GM12874 (cell line): Measurements from ENCODE around the gene FOXN4.

Experiments
- TF ChIP-seq, protein P1 (sequence below): IDR thresholded peaks from 2 replicates; pipeline ENCODE4 v1.5.1; 2011; ENCODE audit warnings: low read depth, mild to moderate bottlenecking, control low read depth, low read length, moderate library complexity; ENCODE audit not compliant: insufficient read depth

Gene FOXN4, protein sequence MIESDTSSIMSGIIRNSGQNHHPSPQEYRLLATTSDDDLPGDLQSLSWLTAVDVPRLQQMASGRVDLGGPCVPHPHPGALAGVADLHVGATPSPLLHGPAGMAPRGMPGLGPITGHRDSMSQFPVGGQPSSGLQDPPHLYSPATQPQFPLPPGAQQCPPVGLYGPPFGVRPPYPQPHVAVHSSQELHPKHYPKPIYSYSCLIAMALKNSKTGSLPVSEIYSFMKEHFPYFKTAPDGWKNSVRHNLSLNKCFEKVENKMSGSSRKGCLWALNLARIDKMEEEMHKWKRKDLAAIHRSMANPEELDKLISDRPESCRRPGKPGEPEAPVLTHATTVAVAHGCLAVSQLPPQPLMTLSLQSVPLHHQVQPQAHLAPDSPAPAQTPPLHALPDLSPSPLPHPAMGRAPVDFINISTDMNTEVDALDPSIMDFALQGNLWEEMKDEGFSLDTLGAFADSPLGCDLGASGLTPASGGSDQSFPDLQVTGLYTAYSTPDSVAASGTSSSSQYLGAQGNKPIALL

DNA sequence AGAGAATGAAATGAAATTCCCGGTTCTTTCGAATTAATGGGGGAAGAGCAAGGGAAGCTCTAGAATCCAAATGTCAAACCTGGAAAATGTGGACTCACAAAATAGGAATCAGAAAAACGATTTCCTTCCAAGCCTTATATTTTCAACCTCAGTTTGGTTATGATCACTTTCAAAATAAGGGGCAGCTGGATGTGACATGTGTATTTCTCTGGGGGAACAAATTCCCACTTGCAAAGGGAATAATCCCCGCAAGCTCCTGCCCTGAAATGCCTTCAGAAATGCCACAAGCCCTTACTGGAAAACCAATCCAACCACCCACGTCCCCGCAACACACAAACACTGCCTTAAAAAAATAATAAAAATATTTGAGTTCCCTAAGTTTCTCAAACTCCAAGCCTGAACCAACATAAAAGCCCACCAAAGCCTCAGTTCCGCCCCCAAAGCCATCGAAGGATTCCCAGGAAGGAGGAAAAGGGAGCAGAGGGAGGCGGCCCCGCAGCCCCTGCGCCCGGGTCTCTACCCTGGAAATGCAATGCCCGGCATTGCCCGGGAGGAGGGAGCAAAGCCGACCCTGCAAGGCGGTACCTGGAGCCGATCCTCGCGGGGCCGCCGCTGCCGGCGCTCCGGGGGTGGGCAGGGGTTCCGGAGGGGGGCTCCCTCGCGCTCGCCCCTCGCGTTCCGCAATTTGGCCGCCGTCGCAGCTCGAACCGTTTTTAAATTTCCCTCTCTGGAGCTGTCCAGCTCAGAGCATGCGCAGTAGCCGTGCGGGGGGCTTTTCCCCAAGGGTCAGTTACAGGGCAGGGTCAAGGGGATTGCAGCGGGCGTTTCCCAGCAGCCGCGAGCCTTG is at the start of gene FOXN4:
Gene FOXN4, minus strand, starts transcription at position 751 of the 847 bp plus-strand sequence. CDS start 963 bp downstream, outside the sequence.
- TF ChIP-seq, protein P1, sequence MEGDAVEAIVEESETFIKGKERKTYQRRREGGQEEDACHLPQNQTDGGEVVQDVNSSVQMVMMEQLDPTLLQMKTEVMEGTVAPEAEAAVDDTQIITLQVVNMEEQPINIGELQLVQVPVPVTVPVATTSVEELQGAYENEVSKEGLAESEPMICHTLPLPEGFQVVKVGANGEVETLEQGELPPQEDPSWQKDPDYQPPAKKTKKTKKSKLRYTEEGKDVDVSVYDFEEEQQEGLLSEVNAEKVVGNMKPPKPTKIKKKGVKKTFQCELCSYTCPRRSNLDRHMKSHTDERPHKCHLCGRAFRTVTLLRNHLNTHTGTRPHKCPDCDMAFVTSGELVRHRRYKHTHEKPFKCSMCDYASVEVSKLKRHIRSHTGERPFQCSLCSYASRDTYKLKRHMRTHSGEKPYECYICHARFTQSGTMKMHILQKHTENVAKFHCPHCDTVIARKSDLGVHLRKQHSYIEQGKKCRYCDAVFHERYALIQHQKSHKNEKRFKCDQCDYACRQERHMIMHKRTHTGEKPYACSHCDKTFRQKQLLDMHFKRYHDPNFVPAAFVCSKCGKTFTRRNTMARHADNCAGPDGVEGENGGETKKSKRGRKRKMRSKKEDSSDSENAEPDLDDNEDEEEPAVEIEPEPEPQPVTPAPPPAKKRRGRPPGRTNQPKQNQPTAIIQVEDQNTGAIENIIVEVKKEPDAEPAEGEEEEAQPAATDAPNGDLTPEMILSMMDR: no peak

DNA sequence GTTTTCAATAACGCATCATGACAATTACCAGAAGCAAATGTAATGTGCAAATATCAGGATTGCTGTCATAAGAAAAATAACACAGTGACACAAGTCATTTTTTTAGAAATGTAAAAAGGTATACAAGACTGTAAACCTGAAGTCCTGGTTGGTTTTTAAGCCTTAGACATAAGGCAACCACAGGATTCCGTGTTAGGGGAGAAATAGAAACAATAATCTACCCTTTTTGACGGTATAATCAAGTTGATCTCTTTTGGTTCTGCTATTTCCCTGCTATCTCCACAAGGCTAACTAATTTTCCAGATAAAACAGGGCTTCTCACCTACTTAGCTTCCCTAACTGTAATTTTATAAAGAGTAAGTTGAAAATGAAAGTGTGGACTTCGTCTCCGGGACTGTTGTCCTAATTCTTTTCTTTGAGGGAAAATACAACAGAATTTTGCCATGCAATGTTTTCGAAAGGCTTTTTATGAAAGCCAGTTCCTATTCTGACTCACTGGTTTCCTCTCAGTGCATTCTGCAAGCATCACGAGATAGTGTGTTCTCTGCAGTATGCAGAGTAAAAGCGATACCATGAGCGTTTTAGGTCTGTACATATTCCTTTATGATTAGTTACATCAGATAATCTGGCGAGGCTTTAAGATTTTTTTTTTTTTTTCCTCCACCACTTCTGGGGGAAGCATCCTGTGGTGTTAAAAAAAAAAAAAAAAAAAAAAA is 49.2 kb upstream of the FOXN4 start:
- TF ChIP-seq, protein P1: no peak

DNA sequence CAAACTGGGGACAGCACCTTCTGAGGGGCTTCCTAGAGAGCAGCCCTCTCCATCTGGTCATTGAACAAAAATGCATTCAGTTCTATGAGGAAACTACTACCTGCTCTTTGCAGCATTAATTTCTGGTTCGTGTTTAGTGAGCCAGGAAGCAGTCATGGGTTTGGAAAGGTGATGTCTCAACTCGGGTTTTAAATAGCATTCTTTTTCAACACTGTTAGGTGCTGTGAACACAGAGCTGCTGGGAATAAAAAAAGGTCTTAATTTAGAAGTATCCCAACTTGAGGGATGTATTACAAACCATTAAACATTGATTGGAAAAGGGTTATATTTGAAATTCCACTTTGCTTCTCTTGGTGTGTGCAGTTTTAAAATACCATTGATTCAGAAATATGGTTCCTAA is 47.9 kb upstream of the FOXN4 start:
- TF ChIP-seq, protein P1: no peak

DNA sequence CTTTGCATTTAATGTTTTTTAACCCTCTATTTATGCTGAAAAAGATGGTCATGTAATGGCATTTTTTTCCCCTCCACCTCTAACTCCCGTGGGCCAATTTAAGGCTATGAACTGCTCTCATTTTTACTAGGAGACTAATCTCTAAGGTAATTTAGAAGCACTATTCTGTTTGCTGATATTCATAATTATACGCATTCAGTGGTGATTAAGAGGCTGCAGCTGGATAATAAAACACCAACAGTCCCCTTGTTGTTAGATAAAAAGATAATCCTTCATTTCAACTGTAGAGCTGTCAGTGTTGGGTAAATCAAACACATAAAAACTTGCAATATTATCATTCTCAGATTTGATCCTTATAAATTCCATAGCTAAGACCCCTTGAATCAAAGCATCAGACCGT is 47.5 kb upstream of the FOXN4 start:
- TF ChIP-seq, protein P1: no peak

DNA sequence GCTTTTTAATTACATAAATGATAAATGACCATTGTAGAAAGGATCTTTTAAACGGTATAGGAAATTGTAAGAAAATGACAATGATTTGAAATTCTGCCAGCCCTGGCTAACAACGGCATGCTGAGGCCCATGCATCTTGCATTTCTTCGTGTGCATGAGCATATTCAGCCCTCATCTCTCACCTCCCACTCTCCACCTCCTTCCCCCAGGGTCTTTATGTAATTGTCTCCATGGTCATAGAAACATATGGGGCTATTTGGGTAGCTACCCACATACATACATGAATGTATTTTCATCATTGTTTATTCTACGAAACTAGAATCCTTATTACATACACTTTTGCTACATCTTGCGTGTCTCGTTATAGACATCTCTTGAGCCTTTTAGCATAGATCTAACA is 43.1 kb upstream of the FOXN4 start:
- TF ChIP-seq, protein P1: no peak

DNA sequence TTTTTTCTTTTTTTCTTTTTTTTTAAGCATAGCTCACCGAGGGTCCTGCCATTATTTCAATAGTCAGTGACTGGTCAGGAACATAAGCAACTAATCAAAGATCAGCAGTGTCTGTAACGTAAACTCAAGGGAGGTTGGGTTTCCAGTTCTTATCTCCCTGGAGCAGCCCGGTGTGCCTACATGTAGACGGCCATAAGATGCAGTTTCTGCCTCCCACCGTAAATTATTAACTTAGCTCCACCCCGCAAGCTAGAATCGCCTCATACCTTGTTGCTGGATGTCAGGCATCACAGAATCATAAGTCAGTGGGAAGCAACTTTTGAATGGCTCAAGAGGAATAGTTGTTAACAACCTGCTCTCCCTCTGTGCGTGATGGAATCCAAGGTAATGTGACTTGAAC is 38.5 kb upstream of the FOXN4 start, which contains the start of gene MYO1H:
Gene MYO1H, plus strand, starts transcription at position 312 of the 400 bp plus-strand sequence. Its CDS starts 61 bp downstream, at position 373.
- TF ChIP-seq, protein P1: no peak
